Fibroblast of mammary gland (primary cell): ENCODE measurements around the gene NRDC.

ENCODE experiments used
- DNase-seq: peaks from one replicate; pipeline ENCODE4 v3.0.0-alpha.2; 2010; ENCODE audit warnings: low read depth
- H3K4me3 ChIP-seq: 2 replicates; pipeline ENCODE4 v1.5.1; 2011; ENCODE audit warnings: low read depth, mild to moderate bottlenecking, low read length, moderate library complexity; ENCODE audit not compliant: control insufficient read depth
- CTCF ChIP-seq: conservative IDR thresholded peaks from 2 replicates; pipeline ENCODE4 v1.5.1; 2011; ENCODE audit warnings: low read depth, low read length, inconsistent platforms; ENCODE audit not compliant: control insufficient read depth, insufficient read depth

Gene NRDC

GRCh38 chr1:51850420-51851223, 27.9 kb downstream of the NRDC start:
- no peak for TF ChIP-seq CTCF
- H3K4me3 ChIP-seq = no peak overlapping the region
- DNase-seq = no peak

GRCh38 chr1:51847294-51847920, 31.1 kb downstream of the NRDC start:
- TF ChIP-seq CTCF = no peak
- H3K4me3 ChIP-seq = no peak overlapping the region
- no peak for DNase-seq

GRCh38 chr1:51843948-51844347, 34.6 kb downstream of the NRDC start:
- H3K4me3 ChIP-seq = no peak overlapping the region
- TF ChIP-seq CTCF = no peak
- DNase-seq = no peak

GRCh38 chr1:51842261-51842660, 36.3 kb downstream of the NRDC start:
- no peak for DNase-seq
- no peak overlapping the region for H3K4me3 ChIP-seq
- no peak for TF ChIP-seq CTCF

GRCh38 chr1:51840743-51841461, 37.6 kb downstream of the NRDC start:
- no peak overlapping the region for H3K4me3 ChIP-seq
- no peak for TF ChIP-seq CTCF
- no peak for DNase-seq

- no peak for DNase-seq
- no peak for TF ChIP-seq CTCF
- no peak overlapping the region for H3K4me3 ChIP-seq
Measured at GRCh38 chr1:51840182-51840581, 38.3 kb downstream of the NRDC start.
